ENCODE results near the gene BTBD19.

- TF ChIP-seq YY1 (IDR thresholded peaks at IDR 0.05; ENCODE audit: insufficient read depth, insufficient read length), result no peak
- TF ChIP-seq SUZ12 (IDR thresholded peaks at IDR 0.05; ENCODE audit: extremely low read depth, insufficient read depth, insufficient read length), result no peak
- no peak for TF ChIP-seq ZNF274 (IDR thresholded peaks at IDR 0.05; ENCODE audit: low read depth, low read length)
These were observed 12.3 kb downstream of the BTBD19 start for GRCh38 chr1:44820328-44821239.
